CD4-positive, alpha-beta T cell treated with Interleukin-4 for 4 hours (primary cell): Measurements from ENCODE around the gene FBXL2.

ENCODE experiments used
- DNase-seq: peaks from one replicate; pipeline ENCODE4 v3.0.0-alpha.2; 2020

FBXL2 gene

DNA sequence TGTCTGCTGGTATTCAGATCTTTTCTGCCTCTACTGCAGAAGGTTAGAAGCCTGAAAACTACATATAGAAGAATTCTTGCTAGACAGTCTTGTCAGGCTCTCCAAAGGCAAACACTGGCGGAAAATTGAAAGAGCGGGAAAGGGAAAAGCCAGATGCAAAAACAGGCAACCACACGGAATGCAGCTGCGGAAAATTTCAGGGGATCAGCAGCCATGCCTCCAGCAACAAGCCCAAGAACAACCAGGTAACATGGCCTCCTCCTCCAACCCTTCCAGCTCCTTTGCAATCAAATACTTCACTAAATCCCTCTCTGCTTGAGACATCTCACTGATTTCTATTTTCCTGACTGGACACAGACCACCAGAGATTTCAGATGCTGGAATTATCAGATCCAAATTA is 153.3 kb downstream of the FBXL2 start:
- DNase-seq: no peak

GRCh38 chr3:33433843-33434242 is 156.6 kb downstream of the FBXL2 start:
- DNase-seq: no peak
